Activated naive CD8-positive, alpha-beta T cell (primary cell): ENCODE measurements around the gene ANKRD1.
A peak's percentile ranks its signal among the peaks of the same experiment; 100 is the strongest.

Source experiments
- H3K27ac Mint-ChIP-seq: one replicate; pipeline ENCODE4 v1.8.0; 2021; ENCODE audit warnings: mixed read lengths
- H3K27me3 Mint-ChIP-seq: one replicate; pipeline ENCODE4 v1.8.0; 2021; ENCODE audit warnings: mixed read lengths
- H3K36me3 Mint-ChIP-seq: one replicate; pipeline ENCODE4 v1.8.0; 2021; ENCODE audit warnings: mixed read lengths
- H3K4me1 Mint-ChIP-seq: one replicate; pipeline ENCODE4 v1.8.0; 2021; ENCODE audit warnings: low read depth, mixed read lengths
- H3K4me3 Mint-ChIP-seq: one replicate; pipeline ENCODE4 v1.8.0; 2021; ENCODE audit warnings: mild to moderate bottlenecking, mixed read lengths
- H3K9me3 Mint-ChIP-seq: one replicate; pipeline ENCODE4 v1.8.0; 2021; ENCODE audit warnings: low read depth, mixed read lengths

ANKRD1 gene

DNA sequence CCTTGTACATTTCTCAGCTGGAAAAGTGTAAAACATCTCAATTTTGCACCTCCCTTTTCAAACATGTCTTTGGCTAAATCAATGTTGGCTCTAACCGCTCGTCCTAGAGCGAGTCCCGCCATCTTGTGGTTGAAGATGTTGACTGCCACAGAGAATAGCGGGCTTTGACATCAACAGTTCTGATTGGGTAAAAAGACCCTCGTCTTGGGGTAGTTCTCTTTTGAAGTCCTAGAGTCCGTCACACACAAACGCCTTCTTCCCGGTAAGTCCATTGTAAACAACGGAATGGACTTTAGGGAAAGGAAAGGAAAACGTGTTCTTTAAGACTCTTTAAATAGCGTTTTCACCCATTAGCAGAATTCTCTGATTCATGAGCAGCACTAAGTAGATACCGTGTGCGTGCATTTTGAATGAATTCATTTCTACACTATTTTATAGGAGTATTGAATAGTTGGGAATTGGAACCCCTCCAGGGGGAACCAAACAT is 49.6 kb downstream of the ANKRD1 start:
- Mint-ChIP-seq H3K27me3 (peaks cover 24% of the 10 kb centered on the region), H3K9me3 (no peaks in the 10 kb centered on the region), H3K27ac (peak overlapping the region; percentile 93), H3K4me1 (peaks cover 36% of the 10 kb centered on the region), H3K36me3 (peaks cover 6% of the 10 kb centered on the region), H3K4me3 (peak overlapping the region; percentile 98)

DNA sequence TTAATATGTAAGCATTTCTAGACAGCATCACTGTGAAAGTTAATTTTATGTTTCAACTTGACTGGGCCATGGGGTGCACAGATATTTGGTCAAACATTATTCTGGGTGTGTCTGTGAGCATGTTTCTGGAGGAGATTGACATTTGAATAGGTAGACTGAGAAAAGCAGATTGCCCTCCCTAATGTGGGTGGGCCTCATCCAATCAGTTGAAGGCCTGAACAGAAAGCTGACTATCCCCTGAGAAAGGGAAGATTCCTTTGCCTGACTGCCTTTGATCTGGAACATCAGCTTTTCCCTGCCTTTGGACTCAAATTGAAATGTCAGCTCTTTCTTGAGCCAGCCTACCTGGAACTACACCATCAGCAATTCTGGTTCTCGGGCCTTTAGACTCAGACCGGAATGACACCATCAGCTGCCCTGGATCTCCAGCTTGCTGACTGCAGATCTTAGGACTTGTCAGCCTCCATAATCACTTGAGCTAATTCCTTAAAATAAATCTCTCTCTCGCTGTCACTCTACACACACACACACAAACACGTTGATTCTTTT is 54.8 kb downstream of the ANKRD1 start:
- H3K36me3 Mint-ChIP-seq: peaks cover 2% of the 10 kb centered on the region
- H3K27me3 Mint-ChIP-seq: peaks cover 43% of the 10 kb centered on the region
- no peak overlapping the region for H3K4me3 Mint-ChIP-seq
- H3K27ac Mint-ChIP-seq: no peak overlapping the region
- no peaks in the 10 kb centered on the region for H3K9me3 Mint-ChIP-seq
- peaks cover 3% of the 10 kb centered on the region for H3K4me1 Mint-ChIP-seq

DNA sequence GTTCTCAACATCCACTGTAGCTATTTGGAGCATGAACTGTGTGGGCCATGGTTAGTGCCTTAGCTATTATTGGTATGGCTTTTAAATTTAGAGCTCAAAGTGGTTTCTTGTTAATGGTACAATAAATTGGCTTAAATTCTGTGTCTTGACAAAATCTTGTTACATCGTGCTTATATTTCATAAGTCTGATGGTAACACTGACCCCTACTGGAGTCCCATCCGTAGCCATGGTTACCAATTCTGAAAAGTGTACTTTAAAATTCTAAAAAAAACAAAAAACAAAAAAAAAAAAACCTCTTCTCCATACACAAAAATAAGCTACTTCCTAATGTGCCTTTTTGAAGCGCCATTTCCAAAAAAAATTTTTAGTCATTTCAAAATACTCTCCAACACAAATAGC is 55.5 kb downstream of the ANKRD1 start:
- Mint-ChIP-seq H3K4me3 (no peak overlapping the region), H3K27me3 (peaks cover 38% of the 10 kb centered on the region)

DNA sequence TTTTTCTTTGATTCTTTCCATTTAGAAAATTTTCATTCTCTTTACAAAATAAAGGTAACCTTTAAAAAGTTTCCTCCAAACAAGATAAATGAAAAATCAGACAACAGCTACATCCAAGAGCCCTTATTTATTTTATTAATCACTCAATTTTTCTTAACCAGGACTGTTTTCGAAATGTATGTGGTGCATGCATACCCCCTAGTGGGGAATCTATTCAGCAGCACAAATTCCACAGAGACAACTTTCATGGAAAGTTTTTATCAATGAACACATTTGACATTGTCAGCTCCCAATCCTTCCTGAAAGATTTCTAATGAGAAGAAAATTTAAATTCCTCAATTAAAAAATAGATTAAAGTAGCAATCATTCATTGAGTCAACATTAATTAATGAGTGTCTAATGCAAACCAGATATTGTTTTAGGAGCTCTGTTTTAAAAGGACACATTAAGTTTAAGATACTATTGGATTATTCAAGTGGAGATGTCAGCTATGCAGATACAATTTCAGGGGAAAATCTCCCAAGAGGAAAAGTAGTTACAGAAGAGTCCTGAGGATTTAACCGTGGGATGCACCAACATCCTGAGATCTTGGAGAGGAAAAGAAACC is 57.9 kb downstream of the ANKRD1 start:
- Mint-ChIP-seq H3K9me3 (no peaks in the 10 kb centered on the region), H3K27me3 (peaks cover 33% of the 10 kb centered on the region), H3K4me3 (no peak overlapping the region), H3K27ac (no peak overlapping the region), H3K4me1 (peaks cover 3% of the 10 kb centered on the region), H3K36me3 (no peaks in the 10 kb centered on the region)

More for the DNA sequence above, 55.5 kb downstream of the ANKRD1 start:
- peaks cover 2% of the 10 kb centered on the region for H3K36me3 Mint-ChIP-seq
- H3K4me1 Mint-ChIP-seq: no peaks in the 10 kb centered on the region
- H3K27ac Mint-ChIP-seq: no peak overlapping the region
- H3K9me3 Mint-ChIP-seq: no peaks in the 10 kb centered on the region
